ENCODE results near the gene GJD3. TPM values are rescaled to one million over a fixed set of nuclear protein-coding genes. Genes with fewer than 3 reads are reported as not detected.
"Not testable (repeated sequence)": the region's sequence is repeated elsewhere in the genome, so short reads cannot be mapped to it uniquely, and the experiment has no call there.

Gene GJD3
- total and polyA plus RNA-seq, 9 of the 15 experiments (the other 6 are each of a cell fraction or from before 2014, with no cell fraction given), result 0.17 to 0.38 TPM; not detected in 7

- POLR2A ChIA-PET, result interaction anchor here (0.8 kb wide), 1 partner anchor 26 kb away, joined by 3 read pairs; no protein-coding TSS in a partner anchor
- H3K4me1 ChIP-seq (replicated peaks in 1 of 2; ENCODE audit: control insufficient read depth in 2 of 2, insufficient read depth in 2 of 2, low read length in 2 of 2), result peaks cover 10 to 12% of the 10 kb centered on the region in 2 experiments; a peak in 4 of 5 replicates
- WGBS (ENCODE audit: insufficient coverage, low coverage, missing lambda C conversion rate), result 54% methylated on average over 13 of the region's 13 CpGs
- no peak overlapping the region for H2AFZ ChIP-seq (ENCODE audit: low read depth, low read length)
- CTCF ChIA-PET (ENCODE audit: low intra/inter-chr PET ratio), result no interaction called here
- no TSS peak for BruUV-seq (replicated peaks)
- no peak for ATAC-seq
- H3K36me3 ChIP-seq (ENCODE audit: control insufficient read depth, insufficient read depth, low read length), result no peaks in the 10 kb centered on the region
- H3K27ac ChIP-seq (ENCODE audit: extremely low read depth, low read depth, low read length), result no peak overlapping the region
- no peaks in the 10 kb centered on the region for H3K9me1 ChIP-seq (ENCODE audit: control insufficient read depth, insufficient read depth, low read length)
- H3K4me3 ChIP-seq, result no peak overlapping the region
- H3K27me3 ChIP-seq (ENCODE audit: control insufficient read depth in 2 of 2, insufficient read depth in 2 of 2, low read length in 2 of 2), result no peaks in the 10 kb centered on the region
- H3K9ac ChIP-seq (ENCODE audit: insufficient read depth in 1 of 2, low read depth in 2 of 2, low read length in 2 of 2), result no peak overlapping the region
- intact Hi-C loops (cut with micrococcal nuclease) (no loop called here), in situ Hi-C loops (cut with MboI) (no loop called here)
- H3K9me3 ChIP-seq (replicated peaks; ENCODE audit: control insufficient read depth, insufficient read depth, low read depth, low read length), result no peaks in the 10 kb centered on the region; the same call in 1 of the 2 replicates
- DNase-seq (ENCODE audit: extremely low read depth in 1 of 4, low spot score in 3 of 4), result no peak
- H3K4me2 ChIP-seq (ENCODE audit: insufficient read depth, low read length), result no peak overlapping the region
- no peaks in the 10 kb centered on the region for H3K79me2 ChIP-seq (ENCODE audit: control insufficient read depth, insufficient read depth, low read length)
- H4K20me1 ChIP-seq (replicated peaks; ENCODE audit: control insufficient read depth, insufficient read depth, low read length), result no peaks in the 10 kb centered on the region
- TF ChIP-seq ZSCAN32 (CRISPR knock-in tag; IDR thresholded peaks at IDR 0.05) (no peak), MCM3 (IDR thresholded peaks at IDR 0.05) (no peak), CBFA2T2 (conservative IDR thresholded peaks at IDR 0.05) (no peak), MECOM (CRISPR knock-in tag; IDR thresholded peaks at IDR 0.05) (no peak), ZNF431 (CRISPR knock-in tag; IDR thresholded peaks at IDR 0.05) (no peak), KHSRP (IDR thresholded peaks at IDR 0.05) (no peak)
- FAIRE-seq, result no peak
These were observed 13.3 kb upstream of the GJD3 start for GRCh38 chr17:40377832-40378231.

- FAIRE-seq; CTCF ChIA-PET (ENCODE audit: low intra/inter-chr PET ratio); H3K4me2 ChIP-seq (ENCODE audit: insufficient read depth, low read length); DNase-seq (ENCODE audit: extremely low read depth in 1 of 4, low spot score in 3 of 4); H3K9ac ChIP-seq (ENCODE audit: insufficient read depth in 1 of 2, low read depth in 2 of 2, low read length in 2 of 2); H3K9me3 ChIP-seq (replicated peaks; ENCODE audit: control insufficient read depth, insufficient read depth, low read depth, low read length); H3K79me2 ChIP-seq (ENCODE audit: control insufficient read depth, insufficient read depth, low read length); ATAC-seq; H3K36me3 ChIP-seq (ENCODE audit: control insufficient read depth, insufficient read depth, low read length); H3K4me3 ChIP-seq; H3K27me3 ChIP-seq (ENCODE audit: control insufficient read depth in 2 of 2, insufficient read depth in 2 of 2, low read length in 2 of 2); in situ Hi-C loops (cut with MboI); H4K20me1 ChIP-seq (replicated peaks; ENCODE audit: control insufficient read depth, insufficient read depth, low read length); BruUV-seq (replicated peaks); H3K27ac ChIP-seq (ENCODE audit: extremely low read depth, low read depth, low read length); intact Hi-C loops (cut with micrococcal nuclease); H3K9me1 ChIP-seq (ENCODE audit: control insufficient read depth, insufficient read depth, low read length): not testable (repeated sequence)
- TF ChIP-seq NFYB (IDR thresholded peaks at IDR 0.05; ENCODE audit: extremely low read depth, insufficient read length) (peak; percentile 58), RBM25 (IDR thresholded peaks at IDR 0.05; ENCODE audit: low read depth, low read length, severe bottlenecking) (peak; percentile 21), ZNF316 (IDR thresholded peaks at IDR 0.05) (peak; percentile 29; the same call in 1 of the 2 replicates)
- peak overlapping the region; percentile 26; the same call in 1 of the 2 replicates for H2AFZ ChIP-seq (ENCODE audit: low read depth, low read length)
- peaks cover 12 to 13% of the 10 kb centered on the region in 2 experiments; a peak in 4 of 5 replicates for H3K4me1 ChIP-seq (replicated peaks in 1 of 2; ENCODE audit: control insufficient read depth in 2 of 2, insufficient read depth in 2 of 2, low read length in 2 of 2)
- POLR2A ChIA-PET, result interaction anchor here (0.7 to 1.6 kb wide), 5 partner anchors 9 to 45 kb away, joined by 3 to 5 read pairs (median 3); no protein-coding TSS in a partner anchor
- 66% methylated on average over 6 of the region's 6 CpGs for WGBS (ENCODE audit: insufficient coverage, low coverage, missing lambda C conversion rate)
These were observed 12.0 kb upstream of the GJD3 start for GRCh38 chr17:40376541-40376940.

- POLR2A ChIA-PET, result interaction anchor here (0.6 to 1.6 kb wide), 5 partner anchors 9 to 362 kb away, joined by 3 to 5 read pairs (median 4); no protein-coding TSS in a partner anchor
These were observed 11.2 kb upstream of the GJD3 start for GRCh38 chr17:40375786-40376185.

More at GRCh38 chr17:40375786-40376185, 11.2 kb upstream of the GJD3 start:
- H3K79me2 ChIP-seq (ENCODE audit: control insufficient read depth, insufficient read depth, low read length); H3K9me1 ChIP-seq (ENCODE audit: control insufficient read depth, insufficient read depth, low read length); BruUV-seq (replicated peaks); H3K9me3 ChIP-seq (replicated peaks; ENCODE audit: control insufficient read depth, insufficient read depth, low read depth, low read length); H3K4me2 ChIP-seq (ENCODE audit: insufficient read depth, low read length); H2AFZ ChIP-seq (ENCODE audit: low read depth, low read length); H3K36me3 ChIP-seq (ENCODE audit: control insufficient read depth, insufficient read depth, low read length); ATAC-seq; H3K9ac ChIP-seq (ENCODE audit: insufficient read depth in 1 of 2, low read depth in 2 of 2, low read length in 2 of 2); FAIRE-seq; H3K27ac ChIP-seq (ENCODE audit: extremely low read depth, low read depth, low read length); H4K20me1 ChIP-seq (replicated peaks; ENCODE audit: control insufficient read depth, insufficient read depth, low read length); intact Hi-C loops (cut with micrococcal nuclease); in situ Hi-C loops (cut with MboI); DNase-seq (ENCODE audit: extremely low read depth in 1 of 4, low spot score in 3 of 4); H3K27me3 ChIP-seq (ENCODE audit: control insufficient read depth in 2 of 2, insufficient read depth in 2 of 2, low read length in 2 of 2); CTCF ChIA-PET (ENCODE audit: low intra/inter-chr PET ratio); H3K4me3 ChIP-seq: not testable (repeated sequence)
- 63% methylated on average over 9 of the region's 21 CpGs for WGBS (ENCODE audit: insufficient coverage, low coverage, missing lambda C conversion rate)
- H3K4me1 ChIP-seq (replicated peaks in 1 of 2; ENCODE audit: control insufficient read depth in 2 of 2, insufficient read depth in 2 of 2, low read length in 2 of 2), result peaks cover 12% of the 10 kb centered on the region in 2 experiments; a peak in 4 of 5 replicates

Data from K562 (cell line).